Neural progenitor cell (in vitro differentiated cells): Measurements from ENCODE around the gene MAST3.

Source experiments
- CTCF ChIP-seq: fragments of 200-600 bp; sonication (generic); IDR thresholded peaks from 2 replicates; pipeline ENCODE4 v1.5.1; 2017; ENCODE audit warnings: antibody characterized with exemption, mild to moderate bottlenecking
- EZH2phosphoT487 ChIP-seq: fragments of 200-600 bp; sonication (generic); IDR thresholded peaks from 2 replicates; pipeline ENCODE4 v1.6.1; 2017; ENCODE audit warnings: antibody characterized with exemption

DNA sequence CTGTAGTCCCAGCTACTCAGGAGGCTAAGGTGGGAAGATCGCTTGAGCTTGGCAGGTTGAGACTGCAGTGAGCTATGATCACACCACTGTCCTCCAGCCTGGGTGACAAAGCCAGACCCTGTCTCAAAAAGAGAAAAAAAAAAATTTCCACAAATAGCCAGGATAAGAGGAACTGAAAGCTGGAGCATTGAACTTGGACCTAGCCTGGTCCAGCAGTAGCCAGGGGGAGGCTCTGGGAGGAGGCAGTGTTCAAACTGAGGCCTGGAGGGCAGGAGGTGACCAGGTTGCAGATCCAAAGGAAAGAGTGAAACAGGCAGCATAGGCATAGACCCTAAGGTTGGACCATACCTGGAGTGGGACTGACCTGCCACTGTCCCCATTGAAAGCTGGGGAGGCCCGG lies 28.5 kb downstream of the MAST3 start:
- TF ChIP-seq CTCF = no peak
- TF ChIP-seq EZH2phosphoT487 = no peak
